Spleen (tissue), 11 donors: ENCODE data around the gene MRGPRD. TPM values are rescaled to one million over a fixed set of nuclear protein-coding genes. Genes with fewer than 3 reads are reported as not detected.

Experiments
- DNase-seq: peaks from one replicate; pipeline ENCODE4 v3.0.0-alpha.2; 2020
- H3K27ac ChIP-seq, 8 donors: fragments of 200-600 bp; sonication (generic) in 7 of 8; 1 replicate in 4 of 8; 2 replicates in 4 of 8; pipeline versions ENCODE4 v1.5.0 to v1.8.0; 2016 to 2021; ENCODE audit warnings: inconsistent platforms in 4 of 8, mild to moderate bottlenecking in 4 of 8, moderate library complexity in 1 of 8
- H3K27me3 ChIP-seq, 7 donors: fragments of 200-600 bp; sonication (generic) in 6 of 7; replicated peaks in 1 of 7; 1 replicate in 4 of 7; 2 replicates in 3 of 7; pipeline versions ENCODE4 v1.5.0 to v1.8.0; 2016 to 2021; ENCODE audit warnings: inconsistent platforms in 3 of 7, mild to moderate bottlenecking in 1 of 7
- H3K36me3 ChIP-seq, 6 donors: fragments of 200-600 bp; sonication (generic) in 5 of 6; 1 replicate in 4 of 6; 2 replicates in 2 of 6; pipeline versions ENCODE4 v1.5.0 to v1.8.0; 2016 to 2021; ENCODE audit warnings: inconsistent platforms in 2 of 6
- H3K4me1 ChIP-seq, 6 donors: fragments of 200-600 bp; sonication (generic) in 5 of 6; 1 replicate in 3 of 6; 2 replicates in 3 of 6; pipeline versions ENCODE4 v1.5.0 to v1.8.0; 2016 to 2021; ENCODE audit warnings: inconsistent platforms in 3 of 6
- H3K4me3 ChIP-seq, 8 donors: fragments of 200-600 bp; sonication (generic) in 7 of 8; 1 replicate in 4 of 8; 2 replicates in 4 of 8; pipeline versions ENCODE4 v1.5.0 to v1.8.0; 2016 to 2021; ENCODE audit warnings: inconsistent platforms in 4 of 8, mild to moderate bottlenecking in 4 of 8, moderate library complexity in 2 of 8
- H3K9me3 ChIP-seq, 8 donors: fragments of 200-600 bp; sonication (generic) in 7 of 8; 1 replicate in 4 of 8; 2 replicates in 4 of 8; pipeline versions ENCODE4 v1.5.0 to v1.8.0; 2016 to 2021; ENCODE audit warnings: inconsistent platforms in 4 of 8
- POLR2A ChIP-seq, 3 donors: fragments of 450-650 bp; IDR thresholded peaks; one replicate each; pipeline ENCODE4 v1.5.1; 2017; ENCODE audit warnings: antibody characterized with exemption in 3 of 3, mild to moderate bottlenecking in 1 of 3
- POLR2AphosphoS5 ChIP-seq, 3 donors: sonication (generic); formaldehyde crosslinking; IDR thresholded peaks; one replicate each; pipeline ENCODE4 v1.5.1; 2017; ENCODE audit warnings: antibody characterized with exemption in 3 of 3
- WGBS, 5 donors: extraction: QIAGEN DNeasy Blood & Tissue Kit in 3 of 5; methylation state at CpG; one replicate each; pipeline versions ENCODE4 v1.1.5 to v1.1.7; 2013 to 2018; 5-methylcytosine and 5-hydroxymethylcytosine counted together
- intact Hi-C: fragments of 100-400 bp; cut with DNase I; formaldehyde crosslinking; loops from one replicate; pipeline ENCODE4 v1.15.0; 2023; ENCODE audit warnings: low total_unique reads
- polyA plus RNA-seq, 3 donors: library from polyadenylated mRNA; stranded (reverse); fragments of 200-250 nt; gene quantifications; one replicate each; pipeline ENCODE4 v1.2.1, GENCODE V29; 2013
- total RNA-seq, 7 donors: library from RNA; depleted of rRNA in 3 of 7; stranded (reverse); fragments of >200 nt in 3 of 7; fragmentation: NEBNext Ultra II Directional in 4 of 7; extraction: Animal tissue kit (Norgen Biotek cat#: 25700) in 4 of 7; gene quantifications; one replicate each; pipeline versions ENCODE4 v1.1.0 to v1.2.1, GENCODE V29; 2016 to 2021
- TF ChIP-seq, protein P1 (sequence below), 11 experiments: fragments of 200-600 bp in 7 of 11; fragments of 450-650 bp in 4 of 11; sonication (generic) in 4 of 11; IDR thresholded peaks in 8 of 11; conservative IDR thresholded peaks in 3 of 11; 1 replicate in 7 of 11; 2 replicates in 4 of 11; pipeline versions ENCODE4 v1.4.0 to v1.8.0; 2016 to 2021; ENCODE audit warnings: antibody characterized with exemption in 11 of 11, inconsistent platforms in 4 of 11, mild to moderate bottlenecking in 1 of 11
- donor health status: healthy with polysubstance abuse.
- donor health status: DM: no; HTN: no; CAD: no; lungs with moderate emphysema.
- donor health status: DM: no; HTN: no; CAD: no.
- donor health status: Bipolar disorder and iron deficiency.
- donor health status: healthy.
- donor health status: DM: no; HTN: no; CAD: no.
- donor health status: DM: yes; HTN: yes; CAD: no.

MRGPRD gene
- total and polyA plus RNA-seq, 10 donors, result not detected

DNA sequence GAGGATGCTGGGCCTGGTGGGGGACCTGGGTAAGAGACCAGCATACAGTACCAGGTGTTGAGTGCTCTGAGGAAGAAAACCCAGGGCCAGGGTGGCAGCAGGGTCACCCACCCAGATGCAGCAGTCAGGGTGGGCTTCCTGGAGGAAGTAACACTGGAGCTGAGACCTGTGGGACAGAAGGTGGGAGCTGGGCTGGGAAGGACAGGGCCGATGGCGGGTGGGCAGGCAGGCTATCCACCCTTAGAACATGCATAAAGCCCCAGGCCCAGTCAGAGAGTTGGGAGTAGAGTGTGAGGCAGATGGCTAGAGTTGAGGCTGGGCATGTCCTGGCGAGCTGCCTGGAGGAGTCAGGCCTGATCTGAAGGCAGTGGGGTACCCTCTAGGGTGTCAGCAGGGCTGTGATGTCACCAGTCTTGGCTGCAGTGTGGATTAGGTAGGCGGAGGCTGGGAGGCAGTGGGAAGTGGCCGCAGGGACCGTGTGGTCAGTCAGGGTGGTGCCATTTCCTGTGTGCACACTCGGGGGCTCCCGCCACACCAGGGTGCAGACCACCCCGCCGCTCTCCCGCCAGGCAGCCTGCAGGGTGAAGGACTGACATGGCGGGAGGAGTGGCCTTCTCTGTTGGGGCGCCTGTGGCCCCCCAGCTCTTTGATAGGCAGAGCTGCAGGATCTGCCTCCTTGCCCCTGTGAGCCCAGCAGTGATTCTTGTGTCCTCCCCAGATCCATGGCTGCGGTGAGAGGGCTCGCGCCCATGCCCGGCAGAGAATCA is 41.8 kb downstream of the MRGPRD start:
- intact Hi-C loops, result no loop called here
- Histone ChIP-seq H3K36me3 (peaks cover 0 to 83% (median 63%) of the 10 kb centered on the region in 6 donors), H3K9me3 (no peaks in the 10 kb centered on the region), H3K27me3 (no peaks in the 10 kb centered on the region), H3K27ac (no peak overlapping the region), H3K4me3 (no peak overlapping the region), H3K4me1 (no peaks in the 10 kb centered on the region)
- TF ChIP-seq POLR2A (IDR thresholded peaks at IDR 0.05) (no peak), POLR2AphosphoS5 (IDR thresholded peaks at IDR 0.05) (peak in 1 of 3 donors; percentile 5)
- TF ChIP-seq, protein P1, sequence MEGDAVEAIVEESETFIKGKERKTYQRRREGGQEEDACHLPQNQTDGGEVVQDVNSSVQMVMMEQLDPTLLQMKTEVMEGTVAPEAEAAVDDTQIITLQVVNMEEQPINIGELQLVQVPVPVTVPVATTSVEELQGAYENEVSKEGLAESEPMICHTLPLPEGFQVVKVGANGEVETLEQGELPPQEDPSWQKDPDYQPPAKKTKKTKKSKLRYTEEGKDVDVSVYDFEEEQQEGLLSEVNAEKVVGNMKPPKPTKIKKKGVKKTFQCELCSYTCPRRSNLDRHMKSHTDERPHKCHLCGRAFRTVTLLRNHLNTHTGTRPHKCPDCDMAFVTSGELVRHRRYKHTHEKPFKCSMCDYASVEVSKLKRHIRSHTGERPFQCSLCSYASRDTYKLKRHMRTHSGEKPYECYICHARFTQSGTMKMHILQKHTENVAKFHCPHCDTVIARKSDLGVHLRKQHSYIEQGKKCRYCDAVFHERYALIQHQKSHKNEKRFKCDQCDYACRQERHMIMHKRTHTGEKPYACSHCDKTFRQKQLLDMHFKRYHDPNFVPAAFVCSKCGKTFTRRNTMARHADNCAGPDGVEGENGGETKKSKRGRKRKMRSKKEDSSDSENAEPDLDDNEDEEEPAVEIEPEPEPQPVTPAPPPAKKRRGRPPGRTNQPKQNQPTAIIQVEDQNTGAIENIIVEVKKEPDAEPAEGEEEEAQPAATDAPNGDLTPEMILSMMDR (IDR thresholded peaks at IDR 0.05 in 8 of 11, conservative IDR thresholded peaks at IDR 0.05 in 3 of 11), result no peak
- DNase-seq, result peak; percentile 41
- WGBS, 5 donors, result 83 to 94% (median 85%) methylated on average over 13 to 17 of the region's 17 CpGs

DNA sequence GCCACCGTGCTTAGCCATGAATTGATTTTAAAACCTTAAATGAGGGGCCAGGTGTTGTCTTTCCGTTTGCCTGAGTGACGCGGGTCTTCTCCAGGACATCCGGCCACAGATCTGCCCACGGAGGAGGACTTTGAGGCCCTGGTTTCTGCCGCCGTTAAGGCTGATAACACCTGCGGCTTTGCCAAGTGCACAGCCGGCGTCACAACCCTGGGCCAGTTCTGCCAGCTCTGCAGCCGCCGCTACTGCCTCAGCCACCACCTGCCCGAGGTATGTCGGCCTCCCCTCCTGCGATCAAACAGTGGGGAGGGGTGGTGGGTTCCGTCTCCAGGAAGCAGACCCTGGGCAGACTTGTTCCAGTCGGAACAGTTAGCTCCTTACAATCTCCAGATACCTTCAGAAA is 42.7 kb downstream of the MRGPRD start:
- H3K36me3 ChIP-seq, result peaks cover 0 to 92% (median 72%) of the 10 kb centered on the region in 6 donors
- intact Hi-C loops, result no loop called here
- peak; percentile 58 for DNase-seq
- no peak overlapping the region for H3K4me3 ChIP-seq
- TF ChIP-seq POLR2A (IDR thresholded peaks at IDR 0.05) (no peak), POLR2AphosphoS5 (IDR thresholded peaks at IDR 0.05) (no peak)
- TF ChIP-seq, protein P1 (IDR thresholded peaks at IDR 0.05 in 8 of 11, conservative IDR thresholded peaks at IDR 0.05 in 3 of 11), result no peak
- H3K27me3 ChIP-seq, result no peaks in the 10 kb centered on the region
- 91 to 98% (median 96%) methylated on average over 11 to 18 of the region's 18 CpGs for WGBS, 5 donors
- no peak overlapping the region for H3K27ac ChIP-seq
- H3K4me1 ChIP-seq, result no peaks in the 10 kb centered on the region
- no peaks in the 10 kb centered on the region for H3K9me3 ChIP-seq

DNA sequence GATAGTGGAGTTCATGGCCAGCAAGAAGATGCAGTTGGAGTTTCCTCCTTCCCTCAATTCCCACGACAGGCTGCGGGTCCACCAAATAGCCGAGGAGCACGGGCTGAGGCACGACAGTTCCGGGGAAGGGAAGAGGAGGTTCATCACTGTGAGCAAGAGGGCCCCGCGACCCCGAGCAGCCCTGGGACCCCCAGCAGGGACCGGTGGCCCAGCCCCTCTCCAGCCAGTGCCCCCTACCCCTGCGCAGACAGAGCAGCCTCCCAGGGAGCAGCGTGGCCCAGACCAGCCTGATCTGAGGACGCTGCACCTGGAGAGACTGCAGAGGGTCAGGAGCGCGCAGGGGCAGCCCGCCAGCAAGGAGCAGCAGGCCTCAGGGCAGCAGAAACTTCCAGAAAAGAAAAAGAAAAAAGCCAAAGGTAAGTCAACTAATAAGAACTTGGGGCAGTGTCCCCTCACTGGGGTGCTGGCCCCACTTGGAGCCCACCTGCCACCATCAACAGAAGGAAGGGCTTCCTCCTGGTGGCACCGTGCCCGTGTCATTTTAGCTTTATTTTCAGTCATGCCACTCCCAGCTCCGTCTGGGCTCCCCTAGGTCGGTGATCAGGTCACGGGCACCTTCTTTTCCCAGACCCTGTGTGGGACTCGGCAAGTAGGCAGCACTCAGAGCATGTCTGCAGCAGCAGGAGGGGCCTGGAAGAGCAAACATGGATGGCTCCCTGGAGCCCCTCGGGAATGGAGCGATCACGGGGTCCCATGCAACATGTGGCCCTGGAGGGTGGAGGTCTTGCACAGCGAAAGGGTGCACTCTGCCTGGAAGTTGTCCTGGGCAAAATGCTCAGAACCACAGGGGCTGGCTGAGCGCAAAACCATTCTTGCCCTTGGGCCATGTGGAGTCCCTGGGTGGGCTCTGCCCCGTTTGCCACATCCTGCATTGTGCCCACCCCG is 43.8 kb downstream of the MRGPRD start:
- Histone ChIP-seq H3K36me3 (peaks cover 0 to 100% (median 73%) of the 10 kb centered on the region in 6 donors), H3K4me1 (no peaks in the 10 kb centered on the region), H3K27me3 (no peaks in the 10 kb centered on the region), H3K27ac (no peak overlapping the region), H3K9me3 (no peaks in the 10 kb centered on the region), H3K4me3 (no peak overlapping the region)
- 92 to 95% (median 93%) methylated on average over 25 to 29 of the region's 29 CpGs for WGBS, 5 donors
- peak; percentile 63 for DNase-seq
- intact Hi-C loops, result no loop called here
- TF ChIP-seq POLR2A (IDR thresholded peaks at IDR 0.05) (no peak), POLR2AphosphoS5 (IDR thresholded peaks at IDR 0.05) (no peak)
- TF ChIP-seq, protein P1 (IDR thresholded peaks at IDR 0.05 in 8 of 11, conservative IDR thresholded peaks at IDR 0.05 in 3 of 11), result no peak

DNA sequence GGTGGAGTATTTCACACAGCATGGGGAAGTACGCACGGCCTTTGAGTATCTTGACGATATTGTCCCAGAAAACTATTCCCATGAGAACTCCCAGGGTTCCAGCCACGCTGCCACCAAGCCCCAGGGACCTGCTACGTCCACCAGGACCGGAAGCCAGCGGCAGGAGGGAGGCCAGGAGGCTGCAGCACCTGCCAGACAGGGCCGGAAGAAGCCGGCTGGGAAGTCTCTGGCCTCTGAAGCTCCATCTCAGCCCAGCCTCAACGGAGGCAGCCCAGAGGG is 44.5 kb downstream of the MRGPRD start:
- TF ChIP-seq POLR2A (IDR thresholded peaks at IDR 0.05) (no peak), POLR2AphosphoS5 (IDR thresholded peaks at IDR 0.05) (no peak)
- TF ChIP-seq, protein P1 (IDR thresholded peaks at IDR 0.05 in 8 of 11, conservative IDR thresholded peaks at IDR 0.05 in 3 of 11), result no peak
- DNase-seq, result peak; percentile 44
- Histone ChIP-seq H3K36me3 (peaks cover 0 to 100% (median 76%) of the 10 kb centered on the region in 6 donors), H3K27me3 (no peaks in the 10 kb centered on the region), H3K27ac (no peak overlapping the region), H3K9me3 (no peaks in the 10 kb centered on the region), H3K4me1 (no peaks in the 10 kb centered on the region), H3K4me3 (no peak overlapping the region)
- 90 to 98% (median 95%) methylated on average over 7 to 10 of the region's 10 CpGs for WGBS, 5 donors
- intact Hi-C loops, result no loop called here
